CD4-positive, alpha-beta T cell treated with Interferon gamma for 1 hour (primary cell): ENCODE results near the gene TMX1.

Experiments used
- DNase-seq: peaks from one replicate; pipeline ENCODE4 v3.0.0-alpha.2; 2020

Gene TMX1

GRCh38 chr14:51294951-51295525, 55.0 kb downstream of the TMX1 start:
- no peak for DNase-seq

DNA sequence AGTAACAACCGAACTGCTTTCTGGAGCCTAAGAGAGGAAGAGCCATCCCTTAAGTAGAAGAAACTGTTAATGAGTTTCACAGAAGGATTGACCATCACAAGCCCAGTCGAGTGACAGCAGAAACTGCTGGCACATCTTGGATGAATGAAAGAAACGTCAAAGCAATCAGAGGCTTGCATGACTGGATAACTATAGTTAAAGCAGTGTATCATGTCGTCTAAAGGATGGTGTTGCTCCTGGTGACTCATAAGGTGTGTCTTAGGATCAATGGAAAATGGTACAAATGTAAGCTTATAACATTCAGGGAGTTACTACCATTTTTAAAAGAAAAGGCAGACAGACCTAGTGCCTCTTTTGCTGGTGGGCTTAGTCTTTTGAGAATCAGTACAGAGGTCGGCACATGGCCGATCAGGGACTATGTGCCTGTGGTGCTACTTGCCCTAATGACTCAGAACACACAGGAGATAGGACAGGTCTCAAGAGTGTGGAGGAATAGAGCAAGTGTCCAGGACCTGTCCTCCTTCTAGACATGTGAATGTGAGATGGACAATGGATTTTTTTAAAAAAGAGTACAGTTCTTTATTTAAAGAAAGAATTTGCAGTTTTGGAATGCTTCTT, 55.7 kb downstream of the TMX1 start:
- no peak for DNase-seq

- DNase-seq, result no peak
Measured at GRCh38 chr14:51297066-51297465, 57.0 kb downstream of the TMX1 start.

DNA sequence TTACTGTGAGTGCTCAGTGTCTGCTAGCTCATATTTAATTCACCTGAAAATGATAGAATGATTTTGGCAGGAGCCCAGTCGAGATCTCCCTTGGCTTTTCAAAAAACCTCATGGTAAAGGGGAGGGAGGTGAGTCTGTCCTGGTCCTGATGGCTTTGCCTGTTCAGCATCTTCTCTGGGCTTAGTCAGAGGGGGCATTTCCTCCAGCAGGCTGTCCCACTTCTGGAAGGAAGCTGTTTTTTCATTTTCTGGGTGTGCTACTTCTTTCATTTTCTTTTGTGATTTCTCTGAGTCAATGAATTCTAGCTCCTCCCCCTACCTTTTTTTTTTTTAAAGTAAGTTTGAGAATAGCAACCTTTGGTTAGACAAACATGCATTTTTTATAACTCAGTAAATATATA, 58.8 kb downstream of the TMX1 start:
- no peak for DNase-seq

DNA sequence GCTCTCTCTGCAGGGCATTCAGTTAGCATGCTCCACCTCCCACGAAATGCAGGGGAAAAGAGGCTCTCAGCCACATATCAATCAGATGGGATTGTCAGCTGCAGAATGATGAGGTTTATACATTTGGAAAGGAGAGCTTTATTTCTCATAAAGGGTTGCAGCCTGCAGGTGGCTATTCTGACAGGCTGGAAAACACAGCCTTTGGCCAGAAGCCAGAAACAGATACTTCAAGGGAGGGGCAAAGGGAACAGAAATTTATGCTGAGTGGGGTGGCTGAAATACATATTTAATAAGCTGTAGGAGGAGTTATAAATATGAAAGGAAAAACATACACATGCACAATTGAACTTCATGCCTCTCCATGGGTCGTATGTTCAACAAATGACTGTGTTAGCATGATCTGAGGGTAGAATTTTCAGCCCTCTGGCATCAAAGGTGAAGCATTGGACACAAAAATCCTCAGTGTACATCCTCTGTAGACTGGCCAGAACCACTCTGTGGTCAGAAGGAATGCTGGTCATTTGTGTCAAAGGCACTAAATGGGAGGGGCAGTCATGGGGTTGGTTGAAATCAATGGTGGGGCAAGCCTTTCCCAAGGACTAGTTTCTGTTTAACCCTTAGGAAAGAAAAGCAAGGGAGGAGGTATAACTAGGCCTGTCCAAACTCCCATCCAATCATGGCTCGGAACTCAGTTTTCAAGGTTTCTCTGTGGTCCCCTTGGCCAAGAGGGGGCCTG, 62.4 kb downstream of the TMX1 start:
- no peak for DNase-seq

- DNase-seq, result no peak
Measured at GRCh38 chr14:51304438-51304837, 64.4 kb downstream of the TMX1 start.

GRCh38 chr14:51304941-51305340, 64.9 kb downstream of the TMX1 start:
- no peak for DNase-seq

- DNase-seq, result no peak
Measured at GRCh38 chr14:51305751-51306150, 65.7 kb downstream of the TMX1 start.
